HS-5 (cell line): ENCODE data around the gene PSENEN.

ENCODE experiments used
- DNase-seq: peaks from one replicate; pipeline ENCODE4 v3.0.0-alpha.2; 2012; ENCODE audit warnings: low read depth

PSENEN gene

GRCh38 chr19:35733180-35734125 is 12.0 kb upstream of the PSENEN start:
- DNase-seq: no peak

GRCh38 chr19:35734273-35734672 is 11.2 kb upstream of the PSENEN start:
- DNase-seq: no peak

GRCh38 chr19:35734889-35735288 is 10.6 kb upstream of the PSENEN start:
- no peak for DNase-seq

GRCh38 chr19:35736913-35737886 is 8.3 kb upstream of the PSENEN start:
- no peak for DNase-seq

GRCh38 chr19:35738021-35738886 is 7.2 kb upstream of the PSENEN start:
- DNase-seq: no peak

GRCh38 chr19:35738887-35739229 is 6.6 kb upstream of the PSENEN start:
- no peak for DNase-seq

- DNase-seq: no peak
Observed at GRCh38 chr19:35739275-35740107, 6.0 kb upstream of the PSENEN start.

- no peak for DNase-seq
Observed at GRCh38 chr19:35740108-35740422, 5.4 kb upstream of the PSENEN start.

GRCh38 chr19:35740423-35741202 is 4.8 kb upstream of the PSENEN start:
- peak; percentile 78 for DNase-seq

GRCh38 chr19:35741203-35741515 is 4.3 kb upstream of the PSENEN start:
- DNase-seq: no peak

- no peak for DNase-seq
Observed at GRCh38 chr19:35742121-35742724, 3.2 kb upstream of the PSENEN start, which contains the start of gene IGFLR1. TSS of gene IGFLR1 (minus strand) at chr19:35742452. CDS start at chr19:35741180, 1,272 bp downstream.

- DNase-seq: no peak
Observed at GRCh38 chr19:35743640-35744429, 1.6 kb upstream of the PSENEN start.

GRCh38 chr19:35744430-35745327 is 772 bp upstream of the PSENEN start:
- peak; percentile 82 for DNase-seq

- no peak for DNase-seq
Observed at GRCh38 chr19:35746087-35746462, 624 bp downstream of the PSENEN start.

- no peak for DNase-seq
Observed at GRCh38 chr19:35746531-35746930, 1.1 kb downstream of the PSENEN start.

GRCh38 chr19:35748106-35749020 is 2.9 kb downstream of the PSENEN start, which contains the start of gene LIN37:
TSS of gene LIN37 (plus strand) at chr19:35748576. CDS start at chr19:35748725, 149 bp downstream.
- DNase-seq: peak; percentile 99

GRCh38 chr19:35750167-35750566 is 4.7 kb downstream of the PSENEN start:
- DNase-seq: no peak
